GM21447 (cell line): ENCODE results near the gene OAS2.

Experiments used
- ATAC-seq: cut with Tn5 transposase; IDR thresholded peaks from one replicate; pipeline ENCODE4 v1.9.1; 2021; ENCODE audit not compliant: unreplicated experiment

Gene OAS2

GRCh38 chr12:113007166-113007565 lies 28.8 kb downstream of the OAS2 start:
- no peak for ATAC-seq

- ATAC-seq: no peak
Measured at GRCh38 chr12:113010701-113011100, 32.4 kb downstream of the OAS2 start.

GRCh38 chr12:113014565-113014964 lies 36.2 kb downstream of the OAS2 start:
- ATAC-seq: no peak

- ATAC-seq: no peak
Measured at GRCh38 chr12:113016796-113017195, 38.5 kb downstream of the OAS2 start.

GRCh38 chr12:113019025-113019424 lies 40.7 kb downstream of the OAS2 start:
- ATAC-seq: no peak

GRCh38 chr12:113021500-113021899 lies 43.2 kb downstream of the OAS2 start:
- ATAC-seq: no peak

GRCh38 chr12:113022563-113023297 lies 44.4 kb downstream of the OAS2 start:
- ATAC-seq: no peak

- no peak for ATAC-seq
Measured at GRCh38 chr12:113027726-113028125, 49.4 kb downstream of the OAS2 start.

- ATAC-seq: no peak
Measured at GRCh38 chr12:113030875-113031525, 52.7 kb downstream of the OAS2 start.

GRCh38 chr12:113039911-113040445 lies 61.7 kb downstream of the OAS2 start:
- ATAC-seq: no peak

- no peak for ATAC-seq
Measured at GRCh38 chr12:113040722-113041171, 62.4 kb downstream of the OAS2 start.

- no peak for ATAC-seq
Measured at GRCh38 chr12:113041560-113041959, 63.2 kb downstream of the OAS2 start.

GRCh38 chr12:113043240-113043639 lies 64.9 kb downstream of the OAS2 start:
- ATAC-seq: no peak

GRCh38 chr12:113044516-113044915 lies 66.2 kb downstream of the OAS2 start:
- no peak for ATAC-seq

GRCh38 chr12:113048716-113049127 lies 70.4 kb downstream of the OAS2 start:
- ATAC-seq: no peak

- no peak for ATAC-seq
Measured at GRCh38 chr12:113049976-113050742, 71.8 kb downstream of the OAS2 start.

GRCh38 chr12:113050795-113051194 lies 72.5 kb downstream of the OAS2 start:
- ATAC-seq: no peak

GRCh38 chr12:113051759-113052158 lies 73.4 kb downstream of the OAS2 start:
- ATAC-seq: no peak

- no peak for ATAC-seq
Measured at GRCh38 chr12:113052326-113052725, 74.0 kb downstream of the OAS2 start.

- ATAC-seq: no peak
Measured at GRCh38 chr12:113054948-113055486, 76.7 kb downstream of the OAS2 start.
